Cardiac ventricle fibroblast (primary cell): Measurements from ENCODE around the gene BRME1. TPM values are rescaled to one million over a fixed set of nuclear protein-coding genes. Genes with fewer than 3 reads are reported as not detected.

Source experiments
- total RNA-seq: library from RNA; depleted of rRNA; stranded (reverse); fragments of >200 nt; gene quantifications from 2 replicates; pipeline ENCODE4 v1.2.3, GENCODE V29; 2015

BRME1 gene
- total RNA-seq = 0.19 and 0.20 TPM in 2 replicates

GRCh38 chr19:13905634-13906520, at the start of gene BRME1, which contains the start of gene CC2D1A:
BRME1 (minus strand) TSS chr19:13906117; CDS start chr19:13904892, 1,225 bp downstream.
CC2D1A (plus strand) TSS chr19:13906201; CDS start chr19:13906442, 241 bp downstream.

GRCh38 chr19:13952154-13952930, 46.4 kb upstream of the BRME1 start, which contains the start of gene DCAF15:
DCAF15 (plus strand) TSS chr19:13952509; CDS start chr19:13952513, 4 bp downstream.

DNA sequence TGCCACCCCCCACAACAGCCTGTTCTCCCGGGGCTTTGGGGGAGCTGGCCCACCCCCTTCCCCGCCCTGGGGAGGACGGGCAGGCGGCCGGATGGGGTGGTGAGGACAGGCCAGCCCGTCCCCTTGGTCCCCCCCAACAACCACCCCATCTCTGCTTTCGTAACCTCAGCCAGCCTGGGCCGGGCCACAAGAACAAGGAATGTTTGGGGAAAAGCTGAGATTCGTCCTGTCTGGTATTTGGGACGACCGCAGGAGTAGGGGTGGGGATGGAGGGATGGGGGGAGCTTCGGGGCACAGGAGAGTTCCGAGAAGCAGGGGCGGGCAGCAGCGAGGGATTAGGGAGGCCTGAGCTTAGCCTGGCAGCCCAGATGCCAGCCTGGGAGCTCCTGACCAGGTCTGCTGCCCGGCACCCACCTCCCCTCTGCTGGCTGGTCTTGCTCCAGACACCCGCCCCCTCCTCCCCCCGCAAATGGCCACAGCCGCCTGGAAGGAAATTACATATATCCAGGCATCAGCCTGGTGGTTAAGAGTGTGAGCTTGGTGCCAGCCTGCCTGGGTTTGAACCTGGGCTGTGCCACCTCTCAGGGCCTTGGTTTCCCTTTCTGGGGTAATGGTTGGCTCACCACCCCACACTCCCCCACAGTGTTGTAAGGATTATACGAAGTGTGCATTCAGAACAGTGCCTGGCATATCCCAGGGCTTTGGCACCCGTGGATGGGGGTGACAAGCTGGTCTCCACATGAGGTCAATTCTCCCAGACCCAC, 32.6 kb upstream of the BRME1 start, which contains the start of gene PODNL1:
Gene PODNL1 (minus strand): TSS at position 117 of the 764 bp plus-strand sequence. CDS start 236 bp downstream, outside the sequence.

GRCh38 chr19:13876834-13877233, 29.1 kb downstream of the BRME1 start, which contains the start of gene NANOS3:
NANOS3 (plus strand) TSS chr19:13877134; CDS start chr19:13877249, 115 bp downstream.

Other genes starting within 250 kb of the BRME1 start
- 26.4 and 27.4 TPM in 2 replicates for gene MRI1, start 141.6 kb downstream of the BRME1 start, total RNA-seq
- 223 and 292 TPM in 2 replicates for gene C19orf53, start 131.7 kb downstream of the BRME1 start, total RNA-seq
- gene ZSWIM4, start 110.7 kb downstream of the BRME1 start, total RNA-seq = 4.2 and 4.9 TPM in 2 replicates
- gene NANOS3, start 29.0 kb downstream of the BRME1 start, total RNA-seq = not detected in 2 replicates
- 14.4 and 20.3 TPM in 2 replicates for gene CC2D1A, start 84 bp upstream of the BRME1 start, total RNA-seq
- gene PODNL1, start 32.3 kb upstream of the BRME1 start, total RNA-seq = 5.7 and 8.3 TPM in 2 replicates
- 8.2 and 9.0 TPM in 2 replicates for gene DCAF15, start 46.4 kb upstream of the BRME1 start, total RNA-seq
- 3.9 and 4.5 TPM in 2 replicates for gene RFX1, start 100.2 kb upstream of the BRME1 start, total RNA-seq
- gene RLN3, start 122.0 kb upstream of the BRME1 start, total RNA-seq = not detected in 2 replicates
- gene IL27RA, start 125.6 kb upstream of the BRME1 start, total RNA-seq = 1.9 and 3.2 TPM in 2 replicates
- gene PALM3, start 156.0 kb upstream of the BRME1 start, total RNA-seq = 0.37 TPM in 1 of 2 replicates, not detected in the other
- gene MISP3, start 166.7 kb upstream of the BRME1 start, total RNA-seq = 1.4 and 1.8 TPM in 2 replicates
- not detected in 2 replicates for gene C19orf67, start 179.7 kb upstream of the BRME1 start, total RNA-seq
- gene SAMD1, start 184.6 kb upstream of the BRME1 start, total RNA-seq = 38.7 and 44.5 TPM in 2 replicates
- 77.6 and 82.4 TPM in 2 replicates for gene PRKACA, start 211.6 kb upstream of the BRME1 start, total RNA-seq
- gene ASF1B, start 230.5 kb upstream of the BRME1 start, total RNA-seq = 3.7 and 6.3 TPM in 2 replicates